NCI-H2107 treated with DMSO at 0.1 percent for 48 hours (cell line): ENCODE results near the gene NDUFB4.
"Not testable (repeated sequence)": the region's sequence is repeated elsewhere in the genome, so short reads cannot be mapped to it uniquely, and the experiment has no call there.

Source experiments
- DNase-seq: peaks from one replicate; lab custom pipeline; 2025; ENCODE audit not compliant: unreplicated experiment; lab: John Stamatoyannopoulos, UW

NDUFB4 gene

GRCh38 chr3:120569222-120570057 lies 26.7 kb upstream of the NDUFB4 start:
- DNase-seq = no peak

DNA sequence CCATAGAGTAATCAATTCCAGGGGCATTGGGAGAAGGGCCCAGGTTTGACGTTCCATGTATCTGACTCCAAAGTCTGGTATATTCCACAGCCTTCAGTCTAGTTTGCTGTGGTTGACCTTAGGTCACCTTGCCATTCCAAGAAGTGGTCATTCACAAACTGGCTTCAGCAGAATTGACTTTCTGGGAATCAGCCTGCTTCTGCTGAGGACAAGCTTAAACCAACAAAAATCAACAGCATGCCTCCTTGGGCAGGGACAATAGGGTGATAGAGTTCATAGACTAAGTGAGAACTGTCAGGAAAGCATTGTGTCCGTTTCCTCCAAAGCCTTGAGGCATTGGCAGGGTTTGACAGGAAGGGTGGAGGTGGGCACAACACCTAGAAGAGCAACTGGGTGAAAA lies 24.1 kb upstream of the NDUFB4 start:
- DNase-seq = no peak

GRCh38 chr3:120587332-120587975 lies 8.7 kb upstream of the NDUFB4 start:
- no peak for DNase-seq

- DNase-seq = no peak
These were observed 384 bp upstream of the NDUFB4 start for GRCh38 chr3:120595788-120596115.

GRCh38 chr3:120596853-120597223 lies 702 bp downstream of the NDUFB4 start:
- DNase-seq = no peak

DNA sequence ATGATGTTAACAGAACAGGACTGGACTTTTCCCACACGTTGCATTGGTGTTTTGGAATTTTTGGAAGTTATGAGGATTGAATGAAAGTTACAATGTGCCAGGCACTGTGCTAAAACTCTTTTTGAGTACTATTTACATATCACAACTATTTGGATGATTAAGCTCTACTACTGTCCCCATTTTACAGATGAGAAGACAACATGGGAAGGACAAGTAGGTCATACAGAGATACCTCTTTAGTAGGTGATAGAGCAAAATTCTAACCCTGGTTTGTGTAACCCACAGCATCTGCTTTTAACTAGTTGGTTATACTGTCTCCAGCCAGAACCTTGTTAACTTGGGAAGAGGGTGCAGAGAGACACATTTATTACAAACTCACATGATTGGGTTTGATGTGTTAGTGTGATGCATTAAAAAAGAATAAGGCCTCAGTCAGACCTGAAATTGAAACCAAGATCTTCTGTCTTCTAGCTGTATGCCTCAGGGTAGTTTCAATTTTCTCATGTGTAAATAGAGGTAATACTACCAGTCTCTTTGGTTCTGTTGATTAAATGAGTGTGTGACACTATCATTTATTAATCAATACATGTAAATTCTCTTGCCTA lies 1.4 kb downstream of the NDUFB4 start:
- DNase-seq = no peak

- DNase-seq = no peak
These were observed 3.1 kb downstream of the NDUFB4 start for GRCh38 chr3:120599211-120599610.

- no peak for DNase-seq
These were observed 5.4 kb downstream of the NDUFB4 start for GRCh38 chr3:120601554-120601953.

- no peak for DNase-seq
These were observed 6.5 kb downstream of the NDUFB4 start for GRCh38 chr3:120602682-120603081.

DNA sequence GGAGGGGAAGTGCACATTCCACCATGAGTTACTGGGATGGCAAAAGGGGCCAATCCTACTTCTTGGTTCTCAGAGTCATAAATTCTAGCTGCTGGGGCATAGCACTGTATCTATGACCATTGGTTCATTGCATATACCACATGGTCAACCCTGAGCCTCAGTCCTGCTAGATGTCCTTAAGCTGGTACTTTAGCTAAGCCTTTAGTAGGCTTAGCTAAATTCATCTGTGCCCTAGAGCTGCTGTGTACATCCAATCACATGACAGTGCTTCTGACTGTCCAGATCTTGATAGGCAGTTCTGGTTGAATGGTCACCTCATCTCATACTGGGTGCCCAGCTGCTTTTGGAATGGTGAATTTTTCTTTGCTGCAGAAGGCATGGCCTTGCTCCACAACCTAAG lies 8.2 kb downstream of the NDUFB4 start:
- DNase-seq = no peak

GRCh38 chr3:120604784-120605183 lies 8.6 kb downstream of the NDUFB4 start:
- no peak for DNase-seq

DNA sequence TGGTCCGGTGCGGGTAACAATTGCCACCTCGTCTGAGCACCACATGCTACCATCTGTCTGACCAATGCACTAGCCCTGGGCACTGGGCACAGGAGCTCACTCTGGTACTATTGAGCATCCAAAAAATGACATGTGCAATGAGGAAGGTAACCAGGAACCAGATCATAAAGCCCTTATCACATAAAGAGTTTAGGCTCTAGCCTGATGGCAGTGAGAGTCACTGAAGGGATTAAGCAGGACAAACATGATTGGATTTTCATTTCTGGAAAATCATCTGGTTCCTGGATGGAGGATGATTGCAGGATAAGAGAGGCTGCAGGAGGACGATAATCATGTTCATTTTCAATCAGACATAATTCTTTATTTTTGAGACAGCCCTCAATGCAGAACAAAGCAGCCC lies 12.4 kb downstream of the NDUFB4 start:
- no peak for DNase-seq

DNA sequence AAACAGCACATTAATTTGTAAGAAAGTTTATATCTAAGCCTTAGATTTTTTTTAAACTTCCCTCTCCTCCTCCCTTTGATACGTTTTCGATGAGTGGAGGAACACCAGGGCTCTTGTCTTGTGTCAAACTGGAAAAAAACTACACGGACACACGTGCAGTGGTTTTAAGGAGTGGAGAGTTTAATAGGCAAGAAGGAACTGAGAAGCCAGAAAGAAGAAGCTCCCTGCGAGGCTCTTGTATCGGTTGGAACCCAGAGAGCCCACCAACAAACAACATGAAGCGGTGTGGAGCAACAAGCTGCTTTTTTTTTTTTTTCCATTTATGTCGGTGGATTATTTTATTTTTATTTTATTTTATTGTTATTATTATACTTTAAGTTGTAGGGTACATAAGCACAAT lies 18.6 kb downstream of the NDUFB4 start:
- no peak for DNase-seq

DNA sequence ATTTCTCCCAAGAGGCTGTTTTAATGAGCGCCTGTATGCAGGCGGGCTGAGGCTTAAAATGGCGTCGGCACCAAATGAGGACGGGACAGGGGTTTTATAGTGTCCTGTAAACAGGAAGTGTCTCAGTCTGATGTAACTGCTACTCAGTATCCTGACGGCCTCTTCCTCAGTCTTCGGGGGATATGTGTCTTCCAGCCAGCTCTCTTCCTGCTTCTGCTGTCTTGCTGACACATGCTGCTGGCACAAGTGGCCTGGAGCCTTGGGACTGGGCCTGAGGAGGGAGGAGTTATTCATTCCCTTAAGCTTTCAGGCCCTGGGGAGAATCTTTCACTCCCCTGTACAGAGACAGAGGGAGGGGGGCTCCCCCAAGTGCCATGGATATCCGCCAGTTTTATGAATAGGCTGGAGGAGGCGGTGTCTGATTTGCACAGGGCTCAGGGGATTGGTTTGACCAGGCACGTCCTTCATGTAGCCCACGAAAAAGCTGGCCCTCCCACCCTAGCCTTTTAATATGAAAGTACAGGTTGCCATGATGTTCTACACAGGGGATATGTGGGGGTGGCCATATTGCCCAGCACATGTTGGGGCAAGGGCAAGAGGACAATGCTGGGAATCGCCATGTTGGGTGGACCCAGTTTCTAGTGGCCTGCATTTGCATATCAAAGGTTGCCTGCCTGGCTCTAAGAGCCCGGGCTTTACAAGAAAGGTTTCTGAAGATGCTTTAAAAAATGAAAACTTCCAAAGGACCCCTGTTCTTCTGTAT lies 19.9 kb downstream of the NDUFB4 start:
- no peak for DNase-seq

DNA sequence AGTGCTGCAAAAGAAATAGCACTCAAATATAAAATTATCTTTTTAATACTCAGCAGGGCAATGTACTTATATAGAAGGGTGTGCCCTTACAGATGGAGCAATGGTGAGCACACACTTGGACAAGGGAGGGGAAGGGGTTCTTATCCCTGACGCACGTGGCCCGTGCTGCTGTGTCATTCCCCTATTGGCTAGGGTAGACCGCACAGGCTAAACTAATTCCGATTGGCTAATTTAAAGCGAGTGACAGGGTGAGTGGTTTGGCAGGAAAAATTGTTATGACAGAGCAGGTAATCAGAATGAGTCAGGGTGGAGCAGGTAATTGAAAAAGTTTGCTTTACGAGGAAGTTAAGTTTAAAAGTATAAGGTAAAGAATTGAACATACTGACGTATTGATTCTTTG lies 20.6 kb downstream of the NDUFB4 start:
- not testable (repeated sequence) for DNase-seq

- no peak for DNase-seq
These were observed 26.3 kb downstream of the NDUFB4 start for GRCh38 chr3:120622457-120622856.

DNA sequence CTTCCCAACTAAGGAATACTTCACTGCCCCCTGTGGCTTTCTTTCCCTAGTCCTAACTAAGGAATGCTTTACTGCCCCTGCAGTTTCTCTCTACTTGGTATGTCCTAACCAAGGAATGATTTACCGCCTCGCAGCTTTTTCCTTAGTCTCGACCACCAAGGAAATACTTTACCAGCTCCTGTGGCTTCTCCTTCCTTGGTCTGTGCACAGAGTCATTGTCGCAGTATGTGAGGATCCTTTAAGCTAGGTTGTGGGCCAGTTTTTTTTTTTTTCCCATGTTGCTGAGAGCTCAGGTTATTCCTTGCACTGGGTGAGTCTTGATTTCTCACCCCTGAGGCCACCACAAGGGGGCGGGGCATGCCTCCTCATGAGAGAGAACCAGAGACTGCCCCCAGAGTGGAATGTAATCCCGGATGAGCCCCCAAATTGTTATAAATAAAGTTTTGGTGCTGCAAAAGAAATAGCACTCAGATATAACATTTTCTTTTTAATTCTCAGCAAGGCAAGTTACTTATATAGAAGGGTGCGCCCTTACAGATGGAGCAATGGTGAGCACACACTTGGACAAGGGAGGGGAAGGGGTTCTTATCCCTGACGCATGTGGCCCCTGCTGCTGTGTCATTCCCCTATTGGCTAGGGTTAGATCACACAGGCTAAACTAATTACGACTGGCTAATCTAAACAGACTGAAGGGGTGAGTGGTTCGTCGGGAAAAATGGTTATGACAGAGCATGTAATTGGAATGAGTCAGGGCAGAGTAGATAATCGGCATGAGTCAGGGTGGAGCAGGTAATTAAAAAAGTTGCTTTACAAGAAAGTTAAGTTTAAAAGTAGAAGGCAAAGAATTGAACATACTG lies 27.0 kb downstream of the NDUFB4 start:
- no peak for DNase-seq

GRCh38 chr3:120623727-120624093 lies 27.6 kb downstream of the NDUFB4 start:
- no peak for DNase-seq

DNA sequence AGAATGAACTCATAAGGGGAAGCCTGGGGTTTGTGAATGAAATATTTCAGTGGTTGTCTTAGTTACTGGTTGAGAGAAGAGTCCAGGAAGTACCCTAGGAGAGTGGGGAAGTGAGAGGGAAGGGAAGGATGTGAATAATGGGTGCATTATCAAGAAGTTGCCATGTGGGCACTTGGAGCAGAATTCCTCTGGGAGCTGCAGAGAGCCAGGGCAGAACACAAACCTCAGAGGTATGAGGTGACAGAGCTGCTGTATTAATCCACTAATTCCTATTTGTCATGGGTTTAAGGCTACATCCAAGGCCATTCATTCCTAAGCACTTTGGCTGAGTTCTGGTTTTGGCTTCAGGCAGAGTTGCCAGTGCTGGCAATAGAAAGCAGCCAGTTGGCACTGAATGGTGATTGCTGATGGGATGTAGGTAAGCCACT lies 29.0 kb downstream of the NDUFB4 start:
- no peak for DNase-seq

- no peak for DNase-seq
These were observed 38.4 kb downstream of the NDUFB4 start for GRCh38 chr3:120634539-120634938.
